PC-3 (cell line): ENCODE data around the gene DOCK10. TPM values are rescaled to one million over a fixed set of nuclear protein-coding genes. Genes with fewer than 3 reads are reported as not detected.

Experiments
- ATAC-seq: fragments of 200-7000 bp; cut with Tn5 transposase; 2 replicates; pipeline ENCODE4 v1.9.1; 2020; ENCODE audit warnings: mild to moderate bottlenecking, moderate library complexity
- BruUV-seq: library from RNA; stranded (reverse); fragments of 400-500 nt; replicated peaks from 2 replicates; lab custom pipeline; 2021; lab: Mats Ljungman, UMichigan
- CTCF ChIA-PET: fragments of 300-600 bp; sonication (Branson Sonifier 250); formaldehyde crosslinking; loops from one replicate; lab custom pipeline; 2022; ENCODE audit warnings: antibody characterized with exemption; lab: Charles Lee
- POLR2A ChIA-PET: fragments of 300-600 bp; sonication (Branson Sonifier 250); formaldehyde crosslinking; loops from one replicate; lab custom pipeline; 2022; ENCODE audit warnings: antibody characterized with exemption; ENCODE audit not compliant: unreplicated experiment; lab: Charles Lee
- DNase-seq: peaks from one replicate; pipeline ENCODE4 v3.0.0-alpha.2; 2015
- H2AFZ ChIP-seq: fragments of 300-600 bp; sonication (generic); 2 replicates; pipeline ENCODE4 v1.6.0; 2016; ENCODE audit warnings: antibody characterized with exemption, low read length
- H3F3A ChIP-seq: fragments of 300-600 bp; sonication (generic); one replicate; pipeline ENCODE4 v1.6.0; 2017; ENCODE audit warnings: antibody characterized with exemption, low read length, control low read depth, mild to moderate bottlenecking; ENCODE audit not compliant: unreplicated experiment
- H3K27ac ChIP-seq: fragments of 300-600 bp; sonication (generic); 2 replicates; pipeline ENCODE4 v1.5.1; 2016; ENCODE audit warnings: mild to moderate bottlenecking, low read length
- H3K27me3 ChIP-seq: fragments of 300-600 bp; sonication (generic); 2 replicates; pipeline ENCODE4 v1.6.1; 2016; ENCODE audit warnings: low read length, mixed read lengths
- H3K36me3 ChIP-seq: fragments of 300-600 bp; sonication (generic); 2 replicates; pipeline ENCODE4 v1.6.1; 2016; ENCODE audit warnings: low read depth, mixed run types, low read length, mixed read lengths
- H3K4me1 ChIP-seq: fragments of 300-600 bp; sonication (generic); 2 replicates; pipeline ENCODE4 v1.5.1; 2016; ENCODE audit warnings: low read length; ENCODE audit not compliant: insufficient read depth
- H3K4me2 ChIP-seq: fragments of 300-600 bp; sonication (generic); 2 replicates; pipeline ENCODE4 v1.6.0; 2016; ENCODE audit warnings: low read length
- H3K4me3 ChIP-seq: fragments of 300-600 bp; sonication (generic); 2 replicates; pipeline ENCODE4 v1.5.1; 2016; ENCODE audit warnings: mild to moderate bottlenecking, low read length, mixed read lengths
- H3K79me2 ChIP-seq: fragments of 300-600 bp; sonication (generic); 2 replicates; pipeline ENCODE4 v1.6.1; 2017; ENCODE audit warnings: low read length, mixed read lengths
- H3K9ac ChIP-seq: fragments of 300-600 bp; sonication (generic); 2 replicates; pipeline ENCODE4 v1.6.0; 2016; ENCODE audit warnings: mild to moderate bottlenecking, low read length
- H3K9me2 ChIP-seq: fragments of 300-600 bp; sonication (generic); replicated peaks from 2 replicates; pipeline ENCODE4 v1.6.1; 2016; ENCODE audit warnings: mixed run types, low read length, mixed read lengths
- H3K9me3 ChIP-seq: fragments of 300-600 bp; sonication (generic); 2 replicates; pipeline ENCODE4 v1.6.1; 2016; ENCODE audit warnings: low read length, mixed read lengths
- H4K20me1 ChIP-seq: fragments of 300-600 bp; sonication (generic); 2 replicates; pipeline ENCODE4 v1.6.1; 2016; ENCODE audit warnings: low read length, mixed read lengths
- EZH2 ChIP-seq: fragments of 300-600 bp; sonication (generic); IDR thresholded peaks from one replicate; pipeline ENCODE4 v1.6.1; 2017; ENCODE audit warnings: antibody characterized with exemption, mild to moderate bottlenecking, low read length; ENCODE audit not compliant: unreplicated experiment
- EZH2phosphoT487 ChIP-seq: fragments of 300-600 bp; sonication (generic); IDR thresholded peaks from 2 replicates; pipeline ENCODE4 v1.6.1; 2018; ENCODE audit warnings: mild to moderate bottlenecking, antibody characterized with exemption, low read length, borderline replicate concordance
- intact Hi-C: fragments of 100-400 bp; cut with micrococcal nuclease; formaldehyde crosslinking; loops from 2 replicates; pipeline ENCODE4 v1.9.0; 2023
- total RNA-seq: library from RNA; depleted of rRNA; stranded (reverse); fragments of >200 nt; gene quantifications from 2 replicates; pipeline ENCODE4 v1.2.3, GENCODE V29; 2014
- TF ChIP-seq, protein P1 (sequence below): fragments of 300-600 bp; sonication (generic); conservative IDR thresholded peaks from 2 replicates; pipeline ENCODE4 v1.5.1; 2017; ENCODE audit warnings: antibody characterized with exemption, low read depth, mild to moderate bottlenecking, low read length

Gene DOCK10
- total RNA-seq, 1 experiment from 2014 or later = 23.1 TPM

GRCh38 chr2:224883700-224884099 is 158.6 kb downstream of the DOCK10 start:
- DNase-seq = no peak
- no peaks in the 10 kb centered on the region for H4K20me1 ChIP-seq
- H3F3A ChIP-seq = no peaks in the 10 kb centered on the region
- no peaks in the 10 kb centered on the region for H3K79me2 ChIP-seq
- H2AFZ ChIP-seq = no peak overlapping the region
- no TSS peak for BruUV-seq
- H3K9ac ChIP-seq = no peak overlapping the region
- H3K27me3 ChIP-seq = no peaks in the 10 kb centered on the region
- TF ChIP-seq, protein P1, sequence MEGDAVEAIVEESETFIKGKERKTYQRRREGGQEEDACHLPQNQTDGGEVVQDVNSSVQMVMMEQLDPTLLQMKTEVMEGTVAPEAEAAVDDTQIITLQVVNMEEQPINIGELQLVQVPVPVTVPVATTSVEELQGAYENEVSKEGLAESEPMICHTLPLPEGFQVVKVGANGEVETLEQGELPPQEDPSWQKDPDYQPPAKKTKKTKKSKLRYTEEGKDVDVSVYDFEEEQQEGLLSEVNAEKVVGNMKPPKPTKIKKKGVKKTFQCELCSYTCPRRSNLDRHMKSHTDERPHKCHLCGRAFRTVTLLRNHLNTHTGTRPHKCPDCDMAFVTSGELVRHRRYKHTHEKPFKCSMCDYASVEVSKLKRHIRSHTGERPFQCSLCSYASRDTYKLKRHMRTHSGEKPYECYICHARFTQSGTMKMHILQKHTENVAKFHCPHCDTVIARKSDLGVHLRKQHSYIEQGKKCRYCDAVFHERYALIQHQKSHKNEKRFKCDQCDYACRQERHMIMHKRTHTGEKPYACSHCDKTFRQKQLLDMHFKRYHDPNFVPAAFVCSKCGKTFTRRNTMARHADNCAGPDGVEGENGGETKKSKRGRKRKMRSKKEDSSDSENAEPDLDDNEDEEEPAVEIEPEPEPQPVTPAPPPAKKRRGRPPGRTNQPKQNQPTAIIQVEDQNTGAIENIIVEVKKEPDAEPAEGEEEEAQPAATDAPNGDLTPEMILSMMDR = no peak
- TF ChIP-seq EZH2 (no peak), EZH2phosphoT487 (no peak)
- H3K27ac ChIP-seq = peak overlapping the region; percentile 72
- intact Hi-C loops = loop anchor here (2.0 to 5.0 kb wide), 2 partner anchors 45 to 66 kb away; no protein-coding TSS in a partner anchor
- ChIA-PET POLR2A (interaction anchor here (0.8 kb wide), 1 partner anchor 1700 kb away, joined by 3 read pairs; no protein-coding TSS in a partner anchor), CTCF (no interaction called here)
- H3K9me3 ChIP-seq = no peaks in the 10 kb centered on the region
- no peak overlapping the region for H3K4me3 ChIP-seq
- peaks cover 50% of the 10 kb centered on the region for H3K4me1 ChIP-seq
- 0 out of 2 replicates have a peak, but pooled peaks cover under 1% of the 10 kb centered on the region for H3K36me3 ChIP-seq
- ATAC-seq = no peak
- H3K4me2 ChIP-seq = no peak overlapping the region
- H3K9me2 ChIP-seq = no peaks in the 10 kb centered on the region

GRCh38 chr2:224883172-224883516 is 159.1 kb downstream of the DOCK10 start:
- Histone ChIP-seq H3K9ac (no peak overlapping the region), H3K4me1 (peaks cover 50% of the 10 kb centered on the region), H3K9me2 (no peaks in the 10 kb centered on the region), H3K79me2 (no peaks in the 10 kb centered on the region), H4K20me1 (no peaks in the 10 kb centered on the region), H3K4me2 (peak overlapping the region; percentile 34), H3K27ac (peak overlapping the region; percentile 72), H3K9me3 (no peaks in the 10 kb centered on the region), H3K4me3 (no peak overlapping the region), H3K36me3 (no peaks in the 10 kb centered on the region), H3K27me3 (no peaks in the 10 kb centered on the region), H2AFZ (no peak overlapping the region), H3F3A (no peaks in the 10 kb centered on the region)
- POLR2A ChIA-PET = interaction anchor here (0.5 to 0.7 kb wide), 2 partner anchors 38 to 1124 kb away, joined by 4 to 12 read pairs; no protein-coding TSS in a partner anchor
- DNase-seq (no peak), ATAC-seq (no peak)
- BruUV-seq = no TSS peak
- intact Hi-C loops = loop anchor here (2.0 to 5.0 kb wide), 2 partner anchors 46 to 66 kb away; no protein-coding TSS in a partner anchor
- CTCF ChIA-PET = no interaction called here
- no peak for TF ChIP-seq EZH2phosphoT487

DNA sequence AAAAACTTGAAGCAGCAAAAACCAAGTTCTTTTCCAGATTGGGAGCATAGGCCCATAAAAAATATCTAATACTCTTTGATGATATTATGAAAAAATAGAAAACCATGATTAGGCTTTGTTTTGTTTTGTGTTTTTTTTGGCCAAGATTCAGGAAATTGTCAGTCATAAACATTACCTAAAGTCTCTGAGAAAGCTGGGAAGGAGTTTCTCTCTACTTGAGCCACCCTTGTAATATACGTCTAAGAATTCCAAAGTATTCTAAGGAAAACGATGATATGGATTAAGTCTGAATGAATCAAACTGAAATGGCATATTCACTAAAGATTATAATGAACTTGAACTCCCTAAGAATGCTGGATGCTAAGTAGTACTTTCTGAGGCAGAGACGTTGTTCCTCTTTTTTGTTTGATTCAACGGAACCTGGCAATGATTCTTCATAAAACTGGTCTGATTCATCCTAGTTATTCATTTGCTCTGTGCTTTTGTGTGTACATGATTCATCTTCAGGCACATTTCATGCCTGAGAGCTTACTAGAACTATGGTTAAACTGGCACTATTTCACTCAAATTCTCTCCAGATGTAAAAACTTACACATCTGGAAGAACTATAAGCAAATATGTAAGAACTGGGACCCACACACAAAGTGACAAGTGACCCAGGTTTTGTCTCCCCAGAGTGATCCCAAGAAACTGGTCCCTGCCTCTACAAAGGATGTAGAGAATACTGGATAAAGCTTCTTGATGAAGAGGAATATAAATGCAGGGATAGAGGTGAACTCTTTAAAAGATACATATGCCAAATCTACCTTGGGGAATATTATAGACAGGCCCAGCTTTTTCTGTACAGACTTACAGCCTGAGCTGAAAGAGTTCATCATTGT is 159.7 kb downstream of the DOCK10 start:
- Histone ChIP-seq H3K4me3 (no peak overlapping the region), H3K4me1 (peaks cover 50% of the 10 kb centered on the region), H3F3A (no peaks in the 10 kb centered on the region), H3K9ac (no peak overlapping the region), H2AFZ (no peak overlapping the region), H3K9me2 (no peaks in the 10 kb centered on the region), H3K4me2 (peak overlapping the region; percentile 47), H3K27me3 (no peaks in the 10 kb centered on the region), H3K79me2 (no peaks in the 10 kb centered on the region), H4K20me1 (no peaks in the 10 kb centered on the region), H3K27ac (peak overlapping the region; percentile 72), H3K9me3 (no peaks in the 10 kb centered on the region), H3K36me3 (no peaks in the 10 kb centered on the region)
- ATAC-seq (peak; percentile 84), DNase-seq (peak; percentile 87)
- TF ChIP-seq EZH2 (no peak), EZH2phosphoT487 (no peak)
- TF ChIP-seq, protein P1 = no peak
- CTCF ChIA-PET = interaction anchor here (0.6 kb wide), 1 partner anchor 575 kb away, joined by 3 read pairs; no protein-coding TSS in a partner anchor
- POLR2A ChIA-PET = interaction anchor here (0.5 to 0.7 kb wide), 2 partner anchors 38 to 1123 kb away, joined by 4 to 12 read pairs; no protein-coding TSS in a partner anchor
- intact Hi-C loops = loop anchor here (2.0 to 5.0 kb wide), 2 partner anchors 46 to 65 kb away; no protein-coding TSS in a partner anchor
- no TSS peak for BruUV-seq
